Colonic mucosa (tissue), 4 donors: ENCODE measurements around the gene FBXL5. TPM values are rescaled to one million over a fixed set of nuclear protein-coding genes. Genes with fewer than 3 reads are reported as not detected.

Experiments
- DNase-seq: peaks from one replicate; pipeline ENCODE4 v3.0.0-alpha.2; 2020
- H3K27ac ChIP-seq: fragments of 200-600 bp; one replicate; pipeline ENCODE4 v1.8.0; 2021
- H3K27me3 ChIP-seq: fragments of 200-600 bp; one replicate; pipeline ENCODE4 v1.8.0; 2021
- H3K36me3 ChIP-seq: fragments of 200-600 bp; one replicate; pipeline ENCODE4 v1.8.0; 2021
- H3K4me1 ChIP-seq: fragments of 200-600 bp; one replicate; pipeline ENCODE4 v1.8.0; 2021; ENCODE audit warnings: mild to moderate bottlenecking
- H3K4me3 ChIP-seq: fragments of 200-600 bp; one replicate; pipeline ENCODE4 v1.8.0; 2021
- H3K9ac ChIP-seq, 2 donors: one replicate each; pipeline ENCODE4 v1.7.0; 2013; ENCODE audit warnings: control low read depth in 2 of 2, low read depth in 2 of 2, low read length in 2 of 2
- H3K9me3 ChIP-seq: fragments of 200-600 bp; one replicate; pipeline ENCODE4 v1.8.0; 2021
- CTCF ChIP-seq: fragments of 200-600 bp; IDR thresholded peaks from one replicate; pipeline ENCODE4 v1.8.0; 2022; ENCODE audit warnings: antibody characterized with exemption, mild to moderate bottlenecking
- intact Hi-C: fragments of 100-400 bp; cut with DNase I; formaldehyde crosslinking; loops from one replicate; pipeline ENCODE4 v1.14.1; 2022
- total RNA-seq, 2 donors: library from RNA; stranded (reverse); fragmentation: NEBNext Ultra II Directional in 1 of 2; extraction: Animal tissue kit (Norgen Biotek cat#: 25700) in 1 of 2; gene quantifications; one replicate each; pipeline ENCODE4 v1.2.1, GENCODE V29; 2021
- donor health status: healthy.
- donor health status: DM: no; HTN: no; CAD: no.
- donor health status: DM: no; HTN: no; CAD: no.

The FBXL5 gene
- total RNA-seq, 2 donors from 2014 or later, result 43.4 to 52.1 TPM

GRCh38 chr4:15612136-15612535 lies 43.0 kb downstream of the FBXL5 start:
- Histone ChIP-seq H3K36me3 (no peaks in the 10 kb centered on the region), H3K4me1 (no peaks in the 10 kb centered on the region), H3K4me3 (no peak overlapping the region), H3K27ac (no peak overlapping the region), H3K9ac (no peak overlapping the region), H3K9me3 (no peaks in the 10 kb centered on the region), H3K27me3 (no peaks in the 10 kb centered on the region)
- no peak for DNase-seq
- intact Hi-C loops, result no loop called here
- TF ChIP-seq CTCF, result no peak

GRCh38 chr4:15610855-15611254 lies 44.3 kb downstream of the FBXL5 start:
- no peak for TF ChIP-seq CTCF
- Histone ChIP-seq H3K9ac (no peak overlapping the region), H3K36me3 (no peaks in the 10 kb centered on the region), H3K27me3 (no peaks in the 10 kb centered on the region), H3K4me3 (no peak overlapping the region), H3K4me1 (no peaks in the 10 kb centered on the region), H3K9me3 (no peaks in the 10 kb centered on the region), H3K27ac (no peak overlapping the region)
- intact Hi-C loops, result no loop called here
- no peak for DNase-seq

GRCh38 chr4:15605537-15605936 lies 49.6 kb downstream of the FBXL5 start:
- intact Hi-C loops, result no loop called here
- H3K27me3 ChIP-seq, result no peaks in the 10 kb centered on the region
- no peak overlapping the region for H3K27ac ChIP-seq
- no peak overlapping the region for H3K4me3 ChIP-seq
- H3K9me3 ChIP-seq, result no peaks in the 10 kb centered on the region
- no peak for DNase-seq
- H3K4me1 ChIP-seq, result no peaks in the 10 kb centered on the region
- no peaks in the 10 kb centered on the region for H3K36me3 ChIP-seq
- no peak for TF ChIP-seq CTCF
- no peak overlapping the region for H3K9ac ChIP-seq

- Histone ChIP-seq H3K27ac (no peak overlapping the region), H3K4me3 (no peak overlapping the region), H3K4me1 (no peaks in the 10 kb centered on the region), H3K9ac (no peak overlapping the region), H3K9me3 (no peaks in the 10 kb centered on the region), H3K27me3 (no peaks in the 10 kb centered on the region), H3K36me3 (no peaks in the 10 kb centered on the region)
- TF ChIP-seq CTCF, result no peak
- no peak for DNase-seq
- intact Hi-C loops, result no loop called here
These were observed 53.3 kb downstream of the FBXL5 start for GRCh38 chr4:15601862-15602261.

GRCh38 chr4:15600176-15600575 lies 55.0 kb downstream of the FBXL5 start:
- Histone ChIP-seq H3K9me3 (no peaks in the 10 kb centered on the region), H3K27me3 (no peaks in the 10 kb centered on the region), H3K36me3 (no peaks in the 10 kb centered on the region), H3K9ac (no peak overlapping the region), H3K27ac (no peak overlapping the region), H3K4me1 (no peaks in the 10 kb centered on the region), H3K4me3 (no peak overlapping the region)
- intact Hi-C loops, result no loop called here
- no peak for DNase-seq
- no peak for TF ChIP-seq CTCF

GRCh38 chr4:15598644-15599043 lies 56.5 kb downstream of the FBXL5 start:
- Histone ChIP-seq H3K9me3 (no peaks in the 10 kb centered on the region), H3K27me3 (no peaks in the 10 kb centered on the region), H3K27ac (no peak overlapping the region), H3K4me1 (no peaks in the 10 kb centered on the region), H3K9ac (no peak overlapping the region), H3K4me3 (no peak overlapping the region), H3K36me3 (no peaks in the 10 kb centered on the region)
- no peak for DNase-seq
- intact Hi-C loops, result no loop called here
- TF ChIP-seq CTCF, result no peak
